ENCODE measurements around the gene PARD6G.

PARD6G gene

DNA sequence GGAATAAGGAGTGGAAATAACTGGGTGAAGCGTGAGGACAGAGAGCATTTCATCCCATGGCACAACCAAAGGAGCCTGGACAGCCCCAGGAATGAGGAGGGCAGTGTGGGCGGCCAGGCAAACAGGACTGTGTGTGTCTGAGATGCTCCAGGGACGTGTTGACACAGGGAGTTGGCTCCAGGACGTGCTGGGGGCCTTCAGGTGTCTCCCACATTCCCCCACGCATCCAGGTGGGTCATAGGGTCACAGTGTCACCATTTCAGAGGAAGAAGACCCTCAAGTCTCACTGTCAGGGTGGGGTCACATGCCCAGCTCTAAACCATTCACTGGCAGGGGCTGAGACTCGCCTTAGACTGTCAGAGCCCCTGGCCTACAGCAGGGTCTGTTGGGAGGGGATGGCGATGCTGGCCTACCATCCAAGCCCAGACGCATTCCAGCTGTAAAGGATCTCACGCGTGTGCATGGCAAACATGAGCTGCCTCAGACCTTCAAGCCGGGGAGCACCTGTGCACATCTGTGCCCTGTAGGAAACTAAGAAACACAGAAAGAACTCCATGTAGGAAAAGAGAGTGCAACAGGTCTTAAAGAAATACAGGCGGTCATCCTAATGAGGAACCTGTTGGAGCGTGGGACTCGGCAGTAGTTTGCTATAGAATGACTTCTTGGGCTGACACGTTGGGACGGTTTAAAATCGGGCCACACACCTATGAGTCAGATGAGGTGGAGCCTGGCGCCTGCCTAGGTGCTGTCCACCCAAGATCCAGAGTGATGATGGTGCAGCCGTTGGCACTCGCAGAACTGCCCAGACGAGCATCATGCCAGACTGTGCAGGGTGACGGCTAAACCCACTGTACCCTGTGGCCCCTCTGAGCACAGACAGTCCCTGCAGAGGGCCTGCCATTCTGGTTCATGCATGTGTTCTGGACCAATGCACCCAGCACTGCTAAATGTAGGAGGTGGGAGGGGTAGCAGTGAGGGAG, 17.3 kb downstream of the PARD6G start:
- no peaks in the 10 kb centered on the region for H3K9me2 ChIP-seq (ENCODE audit: low read depth, low read length)
- H3K9ac ChIP-seq (ENCODE audit: low read length), result no peak overlapping the region
- H3K36me3 ChIP-seq (ENCODE audit: insufficient read depth, low read length), result no peaks in the 10 kb centered on the region
- H3K27me3 ChIP-seq (ENCODE audit: insufficient read depth, low read length), result no peaks in the 10 kb centered on the region
- no peaks in the 10 kb centered on the region for H4K20me1 ChIP-seq (ENCODE audit: insufficient read depth, low read length)
- H3F3A ChIP-seq (ENCODE audit: insufficient read depth, low read length), result no peaks in the 10 kb centered on the region
- no peak overlapping the region for H3K4me2 ChIP-seq (ENCODE audit: low read length)
- no peaks in the 10 kb centered on the region for H3K79me2 ChIP-seq (ENCODE audit: insufficient read depth, low read length)
- no peaks in the 10 kb centered on the region for H3K9me3 ChIP-seq (ENCODE audit: low read length)
- TF ChIP-seq EZH2 (IDR thresholded peaks at IDR 0.05; ENCODE audit: borderline replicate concordance, low read length), result no peak
- TF ChIP-seq, protein P1, sequence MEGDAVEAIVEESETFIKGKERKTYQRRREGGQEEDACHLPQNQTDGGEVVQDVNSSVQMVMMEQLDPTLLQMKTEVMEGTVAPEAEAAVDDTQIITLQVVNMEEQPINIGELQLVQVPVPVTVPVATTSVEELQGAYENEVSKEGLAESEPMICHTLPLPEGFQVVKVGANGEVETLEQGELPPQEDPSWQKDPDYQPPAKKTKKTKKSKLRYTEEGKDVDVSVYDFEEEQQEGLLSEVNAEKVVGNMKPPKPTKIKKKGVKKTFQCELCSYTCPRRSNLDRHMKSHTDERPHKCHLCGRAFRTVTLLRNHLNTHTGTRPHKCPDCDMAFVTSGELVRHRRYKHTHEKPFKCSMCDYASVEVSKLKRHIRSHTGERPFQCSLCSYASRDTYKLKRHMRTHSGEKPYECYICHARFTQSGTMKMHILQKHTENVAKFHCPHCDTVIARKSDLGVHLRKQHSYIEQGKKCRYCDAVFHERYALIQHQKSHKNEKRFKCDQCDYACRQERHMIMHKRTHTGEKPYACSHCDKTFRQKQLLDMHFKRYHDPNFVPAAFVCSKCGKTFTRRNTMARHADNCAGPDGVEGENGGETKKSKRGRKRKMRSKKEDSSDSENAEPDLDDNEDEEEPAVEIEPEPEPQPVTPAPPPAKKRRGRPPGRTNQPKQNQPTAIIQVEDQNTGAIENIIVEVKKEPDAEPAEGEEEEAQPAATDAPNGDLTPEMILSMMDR (IDR thresholded peaks at IDR 0.05; ENCODE audit: low read length), result no peak
- H3K27ac ChIP-seq (ENCODE audit: low read depth, low read length, poor library complexity, severe bottlenecking), result no peak overlapping the region
- H3K4me1 ChIP-seq (ENCODE audit: insufficient read depth, low read length, severe bottlenecking), result no peaks in the 10 kb centered on the region
- no peak overlapping the region for H3K4me3 ChIP-seq (ENCODE audit: low read depth, low read length, poor library complexity, severe bottlenecking)
- no peak overlapping the region for H2AFZ ChIP-seq (ENCODE audit: low read length)

- Histone ChIP-seq H3K9ac (ENCODE audit: low read length) (no peak overlapping the region), H3K9me2 (ENCODE audit: low read depth, low read length) (no peaks in the 10 kb centered on the region), H4K20me1 (ENCODE audit: insufficient read depth, low read length) (no peaks in the 10 kb centered on the region), H3K36me3 (ENCODE audit: insufficient read depth, low read length) (no peaks in the 10 kb centered on the region), H3F3A (ENCODE audit: insufficient read depth, low read length) (no peaks in the 10 kb centered on the region), H3K4me3 (ENCODE audit: low read depth, low read length, poor library complexity, severe bottlenecking) (no peak overlapping the region), H2AFZ (ENCODE audit: low read length) (no peak overlapping the region), H3K4me1 (ENCODE audit: insufficient read depth, low read length, severe bottlenecking) (no peaks in the 10 kb centered on the region), H3K79me2 (ENCODE audit: insufficient read depth, low read length) (no peaks in the 10 kb centered on the region), H3K27ac (ENCODE audit: low read depth, low read length, poor library complexity, severe bottlenecking) (no peak overlapping the region), H3K4me2 (ENCODE audit: low read length) (no peak overlapping the region), H3K9me3 (ENCODE audit: low read length) (no peaks in the 10 kb centered on the region), H3K27me3 (ENCODE audit: insufficient read depth, low read length) (no peaks in the 10 kb centered on the region)
- TF ChIP-seq, protein P1 (IDR thresholded peaks at IDR 0.05; ENCODE audit: low read length), result no peak
- TF ChIP-seq EZH2 (IDR thresholded peaks at IDR 0.05; ENCODE audit: borderline replicate concordance, low read length), result no peak
Measured at GRCh38 chr18:80229363-80229762, 18.0 kb downstream of the PARD6G start.

- Histone ChIP-seq H3K79me2 (ENCODE audit: insufficient read depth, low read length) (no peaks in the 10 kb centered on the region), H3K9me3 (ENCODE audit: low read length) (no peaks in the 10 kb centered on the region), H3F3A (ENCODE audit: insufficient read depth, low read length) (no peaks in the 10 kb centered on the region), H3K4me3 (ENCODE audit: low read depth, low read length, poor library complexity, severe bottlenecking) (no peak overlapping the region), H3K9ac (ENCODE audit: low read length) (no peak overlapping the region), H4K20me1 (ENCODE audit: insufficient read depth, low read length) (no peaks in the 10 kb centered on the region), H3K4me1 (ENCODE audit: insufficient read depth, low read length, severe bottlenecking) (no peaks in the 10 kb centered on the region), H3K27ac (ENCODE audit: low read depth, low read length, poor library complexity, severe bottlenecking) (no peak overlapping the region), H3K27me3 (ENCODE audit: insufficient read depth, low read length) (no peaks in the 10 kb centered on the region), H3K4me2 (ENCODE audit: low read length) (no peak overlapping the region), H3K9me2 (ENCODE audit: low read depth, low read length) (no peaks in the 10 kb centered on the region), H2AFZ (ENCODE audit: low read length) (no peak overlapping the region), H3K36me3 (ENCODE audit: insufficient read depth, low read length) (no peaks in the 10 kb centered on the region)
- TF ChIP-seq EZH2 (IDR thresholded peaks at IDR 0.05; ENCODE audit: borderline replicate concordance, low read length), result no peak
- TF ChIP-seq, protein P1 (IDR thresholded peaks at IDR 0.05; ENCODE audit: low read length), result no peak
Measured at GRCh38 chr18:80228051-80228848, 19.1 kb downstream of the PARD6G start.

Measured in OCI-LY1 (cell line).